Activated CD4-positive, alpha-beta T cell treated with anti-CD3 and anti-CD28 coated beads for 4 hours (primary cell): ENCODE data around the gene CD302.
A peak's percentile ranks its signal among the peaks of the same experiment; 100 is the strongest.
"Not testable (repeated sequence)": the region's sequence is repeated elsewhere in the genome, so short reads cannot be mapped to it uniquely, and the experiment has no call there.

ENCODE experiments used
- DNase-seq, 2 donors: peaks; one replicate each; pipeline ENCODE4 v3.0.0-alpha.2; 2020

Gene CD302

GRCh38 chr2:159797543-159798375, at the start of gene CD302:
TSS of gene CD302 (minus strand) at chr2:159798208. CDS start at chr2:159798198, 10 bp downstream.
- peak; percentile 19 to 28 for DNase-seq

GRCh38 chr2:159846564-159846963, 48.6 kb upstream of the CD302 start:
- no peak for DNase-seq

- DNase-seq: no peak
Observed at GRCh38 chr2:159840616-159841015, 42.6 kb upstream of the CD302 start.

- DNase-seq: no peak
Observed at GRCh38 chr2:159832858-159833257, 34.9 kb upstream of the CD302 start.

GRCh38 chr2:159832026-159832425, 34.0 kb upstream of the CD302 start:
- DNase-seq: no peak

GRCh38 chr2:159829376-159829775, 31.4 kb upstream of the CD302 start:
- DNase-seq: no peak

GRCh38 chr2:159828738-159829137, 30.7 kb upstream of the CD302 start:
- no peak for DNase-seq

GRCh38 chr2:159822478-159822833, 24.4 kb upstream of the CD302 start:
- DNase-seq: not testable (repeated sequence)

- DNase-seq: not testable (repeated sequence)
Observed at GRCh38 chr2:159821775-159822477, 23.9 kb upstream of the CD302 start.

GRCh38 chr2:159818940-159819339, 20.9 kb upstream of the CD302 start:
- no peak for DNase-seq

- no peak for DNase-seq
Observed at GRCh38 chr2:159817283-159817682, 19.3 kb upstream of the CD302 start.

- no peak for DNase-seq
Observed at GRCh38 chr2:159811232-159811631, 13.2 kb upstream of the CD302 start.

- no peak for DNase-seq
Observed at GRCh38 chr2:159808032-159808425, 10.0 kb upstream of the CD302 start.

- peak in 1 of 2 donors; percentile 8 for DNase-seq
Observed at GRCh38 chr2:159807183-159808031, 9.4 kb upstream of the CD302 start.

- no peak for DNase-seq
Observed at GRCh38 chr2:159804941-159805340, 6.9 kb upstream of the CD302 start.

GRCh38 chr2:159803235-159803962, 5.4 kb upstream of the CD302 start:
- DNase-seq: no peak

- no peak for DNase-seq
Observed at GRCh38 chr2:159802673-159803072, 4.7 kb upstream of the CD302 start.

- DNase-seq: no peak
Observed at GRCh38 chr2:159799833-159800232, 1.8 kb upstream of the CD302 start.

- DNase-seq: no peak
Observed at GRCh38 chr2:159798376-159798725, 343 bp upstream of the CD302 start.

GRCh38 chr2:159797225-159797542, 824 bp downstream of the CD302 start:
- DNase-seq: no peak

- DNase-seq: no peak
Observed at GRCh38 chr2:159795841-159796690, 1.9 kb downstream of the CD302 start.

- no peak for DNase-seq
Observed at GRCh38 chr2:159793326-159793725, 4.7 kb downstream of the CD302 start.
